ENCODE results near the gene HMCN1.

DNA sequence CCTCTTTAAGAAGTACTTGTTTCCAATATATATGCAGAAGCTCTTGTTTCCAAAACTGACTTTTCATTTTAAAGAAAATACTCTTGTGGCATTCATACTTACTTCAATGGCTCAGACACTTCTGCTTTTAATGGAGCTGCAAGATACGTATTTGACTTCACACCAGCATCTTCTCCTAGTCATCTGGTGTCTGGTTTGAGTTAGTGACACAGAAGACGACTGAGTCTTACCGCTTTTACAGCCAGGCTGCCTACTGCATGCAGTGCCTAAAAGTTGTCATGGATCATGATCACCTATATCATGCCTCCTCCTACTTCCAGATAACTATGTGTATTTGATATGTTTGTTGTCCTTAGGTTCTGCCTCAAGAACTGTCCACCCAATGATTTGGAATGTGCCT lies 455.0 kb downstream of the HMCN1 start:
- TF ChIP-seq, protein P1, sequence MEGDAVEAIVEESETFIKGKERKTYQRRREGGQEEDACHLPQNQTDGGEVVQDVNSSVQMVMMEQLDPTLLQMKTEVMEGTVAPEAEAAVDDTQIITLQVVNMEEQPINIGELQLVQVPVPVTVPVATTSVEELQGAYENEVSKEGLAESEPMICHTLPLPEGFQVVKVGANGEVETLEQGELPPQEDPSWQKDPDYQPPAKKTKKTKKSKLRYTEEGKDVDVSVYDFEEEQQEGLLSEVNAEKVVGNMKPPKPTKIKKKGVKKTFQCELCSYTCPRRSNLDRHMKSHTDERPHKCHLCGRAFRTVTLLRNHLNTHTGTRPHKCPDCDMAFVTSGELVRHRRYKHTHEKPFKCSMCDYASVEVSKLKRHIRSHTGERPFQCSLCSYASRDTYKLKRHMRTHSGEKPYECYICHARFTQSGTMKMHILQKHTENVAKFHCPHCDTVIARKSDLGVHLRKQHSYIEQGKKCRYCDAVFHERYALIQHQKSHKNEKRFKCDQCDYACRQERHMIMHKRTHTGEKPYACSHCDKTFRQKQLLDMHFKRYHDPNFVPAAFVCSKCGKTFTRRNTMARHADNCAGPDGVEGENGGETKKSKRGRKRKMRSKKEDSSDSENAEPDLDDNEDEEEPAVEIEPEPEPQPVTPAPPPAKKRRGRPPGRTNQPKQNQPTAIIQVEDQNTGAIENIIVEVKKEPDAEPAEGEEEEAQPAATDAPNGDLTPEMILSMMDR (IDR thresholded peaks at IDR 0.05): no peak
- no peak for TF ChIP-seq ZFX (IDR thresholded peaks at IDR 0.05; ENCODE audit: borderline replicate concordance)

Measured in 22Rv1 (cell line).